T-cell (primary cell): ENCODE results near the gene RASA2. TPM values are rescaled to one million over a fixed set of nuclear protein-coding genes. Genes with fewer than 3 reads are reported as not detected.

Source experiments
- ATAC-seq, 4 experiments: fragments of 200-7000 bp in 3 of 4; fragments of 150-1000 bp in 1 of 4; cut with Tn5 transposase; replicated peaks in 1 of 4; 1 replicate in 3 of 4; 2 replicates in 1 of 4; pipeline ENCODE4 v1.10.0; 2021; ENCODE audit warnings: moderate library complexity in 3 of 4, mild to moderate bottlenecking in 2 of 4, moderate number of reproducible peaks in 1 of 4
- CTCF ChIA-PET, 2 donors: fragments of 300-600 bp; sonication (Branson Sonifier 250); formaldehyde crosslinking; loops; one replicate each; lab custom pipeline; 2022; ENCODE audit warnings: antibody characterized with exemption in 2 of 2; lab: Charles Lee
- POLR2A ChIA-PET, 2 donors: fragments of 300-600 bp; sonication (Branson Sonifier 250); formaldehyde crosslinking; loops; one replicate each; lab custom pipeline; 2022; ENCODE audit warnings: antibody characterized with exemption in 2 of 2; lab: Charles Lee
- DNase-seq, 35 experiments: peaks; one replicate each; pipeline versions ENCODE4 v3.0.0 to v3.0.0-alpha.2; 2013 to 2023
- H3K27ac ChIP-seq: one replicate; pipeline ENCODE4 v1.5.1; 2013; ENCODE audit warnings: low read length
- H3K27me3 ChIP-seq, 2 experiments: replicated peaks in 1 of 2; 1 replicate in 1 of 2; 2 replicates in 1 of 2; pipeline versions ENCODE4 v1.6.1 to v1.7.0; 2013; ENCODE audit warnings: low read length in 1 of 2, mixed read lengths in 1 of 2; ENCODE audit not compliant: control insufficient read depth in 2 of 2, insufficient read depth in 2 of 2; ENCODE audit errors: extremely low read depth in 1 of 2
- H3K36me3 ChIP-seq, 2 donors: 1 replicate in 1 of 2; 2 replicates in 1 of 2; pipeline versions ENCODE4 v1.6.1 to v1.7.0; 2013; ENCODE audit warnings: low read length in 1 of 2; ENCODE audit not compliant: control insufficient read depth in 2 of 2, insufficient read depth in 1 of 2; ENCODE audit errors: extremely low read depth in 1 of 2
- H3K4me1 ChIP-seq, 2 experiments: 1 replicate in 1 of 2; 2 replicates in 1 of 2; pipeline versions ENCODE4 v1.6.1 to v1.7.0; 2013; ENCODE audit warnings: low read length in 2 of 2, mixed read lengths in 1 of 2; ENCODE audit not compliant: insufficient read depth in 2 of 2, control insufficient read depth in 1 of 2; ENCODE audit errors: extremely low read depth in 1 of 2
- H3K4me3 ChIP-seq, 2 donors: 1 replicate in 1 of 2; 2 replicates in 1 of 2; pipeline versions ENCODE4 v1.5.1 to v1.7.0; 2013; ENCODE audit warnings: mild to moderate bottlenecking in 2 of 2, low read length in 1 of 2, moderate library complexity in 1 of 2; ENCODE audit not compliant: control insufficient read depth in 1 of 2; ENCODE audit errors: extremely low read depth in 1 of 2
- H3K9me3 ChIP-seq: 2 replicates; pipeline ENCODE4 v1.7.0; 2013
- H3K27ac Mint-ChIP-seq, 2 donors: one replicate each; pipeline ENCODE4 v1.8.0; 2020 to 2021; ENCODE audit warnings: mild to moderate bottlenecking in 2 of 2, mixed read lengths in 2 of 2
- H3K27me3 Mint-ChIP-seq, 2 donors: one replicate each; pipeline ENCODE4 v1.8.0; 2021 to 2022; ENCODE audit warnings: mixed read lengths in 2 of 2
- H3K36me3 Mint-ChIP-seq: one replicate; pipeline ENCODE4 v1.8.0; 2021; ENCODE audit warnings: mixed read lengths
- H3K4me1 Mint-ChIP-seq, 3 donors: one replicate each; pipeline ENCODE4 v1.8.0; 2020 to 2022; ENCODE audit warnings: mixed read lengths in 3 of 3, mild to moderate bottlenecking in 1 of 3
- H3K4me3 Mint-ChIP-seq, 3 donors: one replicate each; pipeline ENCODE4 v1.8.0; 2020 to 2022; ENCODE audit warnings: mild to moderate bottlenecking in 3 of 3, mixed read lengths in 3 of 3, moderate library complexity in 3 of 3
- H3K9me3 Mint-ChIP-seq, 3 donors: one replicate each; pipeline ENCODE4 v1.8.0; 2020 to 2022; ENCODE audit warnings: mixed read lengths in 3 of 3
- WGBS: methylation state at CpG from one replicate; pipeline ENCODE4 v1.1.5; 2013; ENCODE audit warnings: missing lambda C conversion rate; ENCODE audit not compliant: insufficient coverage; 5-methylcytosine and 5-hydroxymethylcytosine counted together
- total RNA-seq, 35 experiments: library from RNA in 6 of 35; stranded (reverse) in 6 of 35; fragments of 120-200 nt in 1 of 35; gene quantifications; one replicate each; pipeline versions ENCODE4 v1.2.1 to v1.2.4 and lab custom pipeline; 2013 to 2026

Gene RASA2, protein sequence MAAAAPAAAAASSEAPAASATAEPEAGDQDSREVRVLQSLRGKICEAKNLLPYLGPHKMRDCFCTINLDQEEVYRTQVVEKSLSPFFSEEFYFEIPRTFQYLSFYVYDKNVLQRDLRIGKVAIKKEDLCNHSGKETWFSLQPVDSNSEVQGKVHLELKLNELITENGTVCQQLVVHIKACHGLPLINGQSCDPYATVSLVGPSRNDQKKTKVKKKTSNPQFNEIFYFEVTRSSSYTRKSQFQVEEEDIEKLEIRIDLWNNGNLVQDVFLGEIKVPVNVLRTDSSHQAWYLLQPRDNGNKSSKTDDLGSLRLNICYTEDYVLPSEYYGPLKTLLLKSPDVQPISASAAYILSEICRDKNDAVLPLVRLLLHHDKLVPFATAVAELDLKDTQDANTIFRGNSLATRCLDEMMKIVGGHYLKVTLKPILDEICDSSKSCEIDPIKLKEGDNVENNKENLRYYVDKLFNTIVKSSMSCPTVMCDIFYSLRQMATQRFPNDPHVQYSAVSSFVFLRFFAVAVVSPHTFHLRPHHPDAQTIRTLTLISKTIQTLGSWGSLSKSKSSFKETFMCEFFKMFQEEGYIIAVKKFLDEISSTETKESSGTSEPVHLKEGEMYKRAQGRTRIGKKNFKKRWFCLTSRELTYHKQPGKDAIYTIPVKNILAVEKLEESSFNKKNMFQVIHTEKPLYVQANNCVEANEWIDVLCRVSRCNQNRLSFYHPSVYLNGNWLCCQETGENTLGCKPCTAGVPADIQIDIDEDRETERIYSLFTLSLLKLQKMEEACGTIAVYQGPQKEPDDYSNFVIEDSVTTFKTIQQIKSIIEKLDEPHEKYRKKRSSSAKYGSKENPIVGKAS
- total RNA-seq (10 to 100 TPM; 52.7 to 80.0 (median 62.6) TPM), total RNA-seq (lab: John Stamatoyannopoulos, UW) (65.3 to 266 (median 151) reads per million in 29 experiments)
- 64.2 TPM for total RNA-seq (2013)

GRCh38 chr3:141486746-141487520 lies at the start of gene RASA2:
RASA2 (plus strand) TSS chr3:141487027; CDS start chr3:141487084, 57 bp downstream.
- H3K36me3 Mint-ChIP-seq = peaks cover 2% of the 10 kb centered on the region
- Histone ChIP-seq H3K27ac (peak within 1 kb of the TSS; percentile 88), H3K36me3 (peaks cover 0 to 3% of the 10 kb centered on the region in 2 donors), H3K4me3 (peak within 1 kb of the TSS; percentile 84), H3K27me3 (no peaks in the 10 kb centered on the region), H3K4me1 (peaks cover 33 to 47% of the 10 kb centered on the region in 2 experiments), H3K9me3 (no peaks in the 10 kb centered on the region)
- no peaks in the 10 kb centered on the region for H3K27me3 Mint-ChIP-seq
- DNase-seq (peak; percentile 35 to 88 (median 63)), ATAC-seq (peak; percentile 78 to 83 (median 80))
- peak within 1 kb of the TSS; percentile 97 for H3K27ac Mint-ChIP-seq
- under 1% methylated on average over 77 of the region's 96 CpGs for whole genome bisulfite sequencing
- no peaks in the 10 kb centered on the region for H3K9me3 Mint-ChIP-seq
- ChIA-PET CTCF (interaction anchor here (0.5 to 2.8 kb wide), 14 partner anchors 11 to 478 kb away, joined by 3 to 20 read pairs (median 4); no protein-coding TSS in a partner anchor), POLR2A (interaction anchor here (0.5 to 2.6 kb wide), 11 partner anchors 10 to 391 kb away, joined by 3 to 25 read pairs (median 3); no protein-coding TSS in a partner anchor)
- peaks cover 59 to 70% (median 69%) of the 10 kb centered on the region in 3 donors for H3K4me1 Mint-ChIP-seq
- H3K4me3 Mint-ChIP-seq = peak within 1 kb of the TSS; percentile 80 to 92 (median 87)

- no peaks in the 10 kb centered on the region for H3K9me3 ChIP-seq
- whole genome bisulfite sequencing = 100% methylated on average over 2 of the region's 3 CpGs
- POLR2A ChIA-PET = interaction anchor here in 1 of 2 donors (0.6 to 1.1 kb wide), 2 partner anchors 9 to 70 kb away, joined by 3 read pairs; no protein-coding TSS in a partner anchor
- Mint-ChIP-seq H3K36me3 (peaks cover 34% of the 10 kb centered on the region), H3K27ac (peak overlapping the region; percentile 80), H3K4me1 (peaks cover 29 to 41% (median 36%) of the 10 kb centered on the region in 3 donors), H3K27me3 (no peaks in the 10 kb centered on the region), H3K4me3 (no peak overlapping the region), H3K9me3 (no peaks in the 10 kb centered on the region)
- H3K27me3 ChIP-seq = no peaks in the 10 kb centered on the region
- no peak for DNase-seq
- no peak for ATAC-seq
- peaks cover 0 to 12% of the 10 kb centered on the region in 2 experiments for H3K4me1 ChIP-seq
- CTCF ChIA-PET = interaction anchor here (0.6 to 3.4 kb wide), 12 partner anchors 8 to 311 kb away, joined by 3 to 43 read pairs (median 5); no protein-coding TSS in a partner anchor
- no peak overlapping the region for H3K4me3 ChIP-seq
- peaks cover 0 to 49% of the 10 kb centered on the region in 2 donors for H3K36me3 ChIP-seq
- peak overlapping the region; percentile 15 for H3K27ac ChIP-seq
These were observed 47.2 kb upstream of the RASA2 start for GRCh38 chr3:141439589-141439988.

GRCh38 chr3:141440942-141441341 lies 45.9 kb upstream of the RASA2 start:
- no peak for DNase-seq
- Histone ChIP-seq H3K36me3 (peaks cover 0 to 61% of the 10 kb centered on the region in 2 donors), H3K9me3 (no peaks in the 10 kb centered on the region), H3K27me3 (no peaks in the 10 kb centered on the region), H3K27ac (peak overlapping the region; percentile 36), H3K4me1 (peaks cover 0 to 12% of the 10 kb centered on the region in 2 experiments), H3K4me3 (no peak overlapping the region)
- Mint-ChIP-seq H3K27ac (peak overlapping the region; percentile 80 to 85), H3K36me3 (peaks cover 44% of the 10 kb centered on the region), H3K4me3 (no peak overlapping the region), H3K4me1 (peaks cover 29 to 41% (median 34%) of the 10 kb centered on the region in 3 donors), H3K27me3 (no peaks in the 10 kb centered on the region), H3K9me3 (no peaks in the 10 kb centered on the region)
- WGBS = no CpG with 5 or more reads among the region's 3 CpGs
- ChIA-PET POLR2A (interaction anchor here in 1 of 2 donors (0.7 kb wide), 1 partner anchor 20 kb away, joined by 4 read pairs; no protein-coding TSS in a partner anchor), CTCF (interaction anchor here (0.6 to 3.4 kb wide), 32 partner anchors 8 to 315 kb away, joined by 3 to 43 read pairs (median 6); partner anchors contain the start of gene PXYLP1 (in 1 of the 2))
- peak in 3 of 4 experiments; percentile 10 to 43 (median 10) for ATAC-seq

DNA sequence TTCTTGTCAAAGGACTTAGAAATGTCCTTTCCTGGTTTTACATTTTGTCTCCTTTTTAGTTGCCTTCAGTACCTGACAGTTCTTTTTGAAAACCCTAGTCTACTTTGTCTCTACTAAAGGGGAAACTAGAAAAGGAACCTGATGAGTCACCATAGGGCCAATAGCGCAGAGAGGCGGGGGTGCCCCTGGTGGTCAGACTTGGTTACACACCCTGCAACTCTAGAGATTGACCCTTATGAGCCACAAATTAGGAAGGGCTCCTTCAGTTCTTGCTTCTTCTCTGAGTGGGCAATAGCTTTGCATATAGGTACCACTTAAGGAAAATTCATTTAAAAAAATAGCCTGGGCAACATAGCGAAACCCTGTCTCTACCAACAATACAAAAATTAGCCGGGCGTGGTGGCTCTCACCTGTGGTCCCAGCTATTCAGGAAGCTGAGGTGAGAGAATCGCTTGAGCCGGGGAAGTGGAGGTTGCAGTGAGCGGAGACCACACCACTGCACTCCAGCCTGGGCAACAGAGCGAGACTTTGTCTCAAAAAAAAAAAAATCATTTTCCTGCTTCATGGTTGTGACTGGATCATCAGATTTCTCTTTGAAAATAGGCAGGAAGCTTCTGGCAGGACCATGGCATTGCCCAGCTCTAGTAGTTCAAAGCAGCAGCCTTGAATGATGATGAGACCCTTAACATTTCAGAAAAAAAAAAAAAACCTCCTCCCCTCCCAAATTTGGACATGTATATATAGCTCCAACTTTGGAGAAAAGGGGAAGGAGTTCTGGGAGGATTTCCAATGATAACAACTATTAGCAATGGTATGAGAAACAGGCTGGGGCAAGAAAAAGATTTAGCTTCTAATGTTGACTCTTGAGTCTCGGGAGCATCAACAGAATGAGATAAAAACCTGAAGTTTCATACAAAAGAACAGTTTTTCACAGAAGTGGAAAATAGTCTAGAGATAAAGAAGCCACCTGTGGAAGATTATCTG lies 45.2 kb upstream of the RASA2 start:
- H3K4me3 ChIP-seq = no peak overlapping the region
- Mint-ChIP-seq H3K4me1 (peaks cover 29 to 40% (median 33%) of the 10 kb centered on the region in 3 donors), H3K9me3 (no peaks in the 10 kb centered on the region), H3K27ac (peak overlapping the region; percentile 80 to 85), H3K36me3 (peaks cover 50% of the 10 kb centered on the region), H3K27me3 (no peaks in the 10 kb centered on the region), H3K4me3 (no peak overlapping the region)
- H3K9me3 ChIP-seq = no peaks in the 10 kb centered on the region
- DNase-seq (peak; percentile 27 to 84 (median 65)), ATAC-seq (peak; percentile 98 to 100 (median 99))
- ChIA-PET CTCF (interaction anchor here (0.6 to 3.4 kb wide), 48 partner anchors 8 to 1741 kb away, joined by 3 to 43 read pairs (median 5); partner anchors contain the start of genes PXYLP1 (in 1 of the 2) and ZBTB38 (in 1 of the 2)), POLR2A (interaction anchor here (0.6 to 1.0 kb wide), 8 partner anchors 20 to 415 kb away, joined by 3 to 5 read pairs (median 3); no protein-coding TSS in a partner anchor)
- WGBS = 40% methylated on average over 2 of the region's 10 CpGs
- H3K4me1 ChIP-seq = peaks cover 0 to 12% of the 10 kb centered on the region in 2 experiments
- H3K27ac ChIP-seq = peak overlapping the region; percentile 36
- H3K36me3 ChIP-seq = peaks cover 0 to 61% of the 10 kb centered on the region in 2 donors
- no peaks in the 10 kb centered on the region for H3K27me3 ChIP-seq
